ENCODE results near the gene ACTR3C.
"Not testable (repeated sequence)": the region's sequence is repeated elsewhere in the genome, so short reads cannot be mapped to it uniquely, and the experiment has no call there.

Gene ACTR3C

DNA sequence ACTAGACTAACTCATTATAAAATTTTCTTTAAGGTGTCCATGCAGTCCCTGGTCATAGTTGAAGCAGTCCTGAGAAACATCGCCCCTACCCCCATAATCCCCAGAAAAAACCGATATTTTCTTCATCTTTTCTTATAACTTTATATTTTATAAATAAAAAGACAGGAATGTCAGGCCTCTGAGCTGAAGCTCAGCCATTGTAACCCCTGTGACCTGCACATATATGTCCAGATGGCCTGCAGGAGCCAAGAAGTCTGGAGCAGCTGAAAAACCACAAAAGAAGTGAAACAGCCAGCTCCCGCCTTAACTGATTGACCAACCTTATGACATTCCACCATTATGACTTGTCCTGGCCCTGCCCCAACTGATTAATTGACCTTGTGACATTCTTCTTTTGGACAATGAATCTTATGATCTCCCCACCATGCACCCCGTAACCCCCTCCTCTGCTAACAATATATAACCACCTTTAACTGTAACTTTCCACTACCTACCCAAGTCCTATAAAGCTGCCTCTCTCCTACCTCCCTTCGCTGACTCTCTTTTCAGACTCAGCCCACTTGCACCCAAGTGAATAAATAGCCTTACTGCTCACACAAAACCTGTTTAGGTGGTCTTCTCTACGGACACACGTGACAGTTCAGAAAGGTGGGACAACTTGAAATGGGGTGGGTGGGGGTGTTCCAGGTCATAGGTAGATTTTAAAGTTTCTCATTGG, 10.5 kb downstream of the ACTR3C start:
- DNase-seq: not testable (repeated sequence)

DNA sequence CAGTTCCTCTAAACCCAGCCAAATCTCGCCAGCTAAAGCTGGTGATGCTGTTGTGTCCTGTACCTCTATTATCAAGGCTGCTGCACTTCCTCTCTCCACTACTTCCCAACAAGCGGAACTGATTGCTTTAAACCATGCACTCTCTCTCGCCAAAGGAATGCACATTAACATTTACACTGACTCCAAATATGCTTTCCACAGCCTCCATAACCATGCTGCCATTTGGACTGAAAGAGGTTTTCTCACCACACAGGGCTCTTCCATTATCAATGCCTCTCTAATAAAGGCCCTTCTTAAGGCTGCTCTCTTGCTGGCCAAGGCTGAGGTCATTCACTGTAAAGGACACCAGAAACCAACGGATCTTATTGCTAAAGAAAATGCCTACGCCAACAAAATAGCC, 11.6 kb downstream of the ACTR3C start:
- no peak for DNase-seq

DNA sequence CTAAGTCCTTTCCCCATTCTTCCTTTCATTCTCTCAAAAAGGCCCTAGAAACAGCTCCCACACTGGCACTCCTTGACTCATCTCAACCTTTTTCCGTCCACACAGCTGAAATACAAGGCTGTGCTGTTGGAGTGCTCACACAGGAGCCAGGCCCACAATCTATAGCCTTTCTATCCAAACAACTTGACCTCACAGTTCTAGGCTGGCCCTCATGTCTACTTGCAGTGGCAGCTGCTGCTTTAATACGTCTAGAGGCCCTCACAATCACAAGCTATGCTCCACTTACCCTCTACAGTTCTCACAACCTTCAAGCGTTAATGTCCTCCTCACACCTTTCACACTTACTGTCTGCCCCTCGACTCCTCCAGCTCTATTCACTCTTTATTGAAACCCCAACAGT, 12.2 kb downstream of the ACTR3C start:
- no peak for DNase-seq

DNA sequence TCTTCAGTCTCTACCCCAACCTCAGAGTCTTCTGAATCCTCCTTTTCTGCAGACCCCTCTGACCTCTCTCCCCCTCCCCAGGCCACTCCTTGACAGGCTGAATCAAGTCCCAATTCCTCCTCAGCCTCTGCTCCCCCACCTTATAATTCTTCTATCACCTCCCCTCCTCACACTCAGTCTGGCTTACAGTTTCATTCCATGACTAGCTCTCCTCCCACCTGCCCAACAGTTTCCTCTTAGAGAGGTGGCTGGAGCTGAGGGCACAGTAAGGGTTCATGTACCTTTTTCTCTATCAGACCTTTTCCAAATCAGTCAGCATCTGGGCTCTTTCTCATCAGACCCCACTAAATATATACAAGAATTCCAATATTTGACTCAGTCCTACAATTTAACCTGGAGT, 14.8 kb downstream of the ACTR3C start:
- no peak for DNase-seq

DNA sequence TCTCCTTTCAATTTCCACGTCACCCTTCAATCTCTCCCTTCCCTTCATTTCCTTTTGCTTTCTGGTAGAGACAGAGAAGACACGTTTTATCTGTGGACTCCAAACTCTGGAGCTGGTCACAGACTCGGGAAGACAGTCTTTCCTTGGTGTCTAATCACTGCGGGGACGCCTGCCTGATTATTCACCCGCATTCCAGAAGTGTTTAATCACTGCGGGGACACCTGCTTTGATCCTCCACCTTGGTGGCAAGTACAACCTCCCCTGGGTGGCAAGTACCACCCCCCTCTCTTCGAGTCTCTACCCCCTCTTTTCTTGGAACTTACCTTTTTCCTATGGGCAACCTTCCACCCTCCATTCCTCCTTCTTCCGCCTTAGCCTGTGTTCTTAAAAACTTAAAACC, 15.4 kb downstream of the ACTR3C start:
- DNase-seq: no peak

DNA sequence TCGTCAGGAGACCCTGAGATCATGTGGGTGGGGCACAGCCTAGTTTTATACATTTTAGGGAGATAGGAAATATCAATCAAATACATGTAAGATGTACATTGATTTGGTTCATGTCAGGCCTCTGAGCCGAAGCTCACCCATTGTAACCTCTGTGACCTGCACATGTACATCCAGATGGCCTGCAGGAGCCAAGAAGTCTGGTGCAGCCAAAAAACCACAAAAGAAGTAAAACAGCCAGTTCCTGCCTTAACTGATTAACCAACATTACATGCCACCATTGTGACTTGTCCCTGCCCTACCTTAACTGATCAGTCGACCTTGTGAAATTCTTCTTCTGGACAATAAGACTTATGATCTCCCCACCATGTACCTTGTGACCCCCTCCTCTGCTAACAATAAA, 16.2 kb downstream of the ACTR3C start:
- DNase-seq: no peak

DNA sequence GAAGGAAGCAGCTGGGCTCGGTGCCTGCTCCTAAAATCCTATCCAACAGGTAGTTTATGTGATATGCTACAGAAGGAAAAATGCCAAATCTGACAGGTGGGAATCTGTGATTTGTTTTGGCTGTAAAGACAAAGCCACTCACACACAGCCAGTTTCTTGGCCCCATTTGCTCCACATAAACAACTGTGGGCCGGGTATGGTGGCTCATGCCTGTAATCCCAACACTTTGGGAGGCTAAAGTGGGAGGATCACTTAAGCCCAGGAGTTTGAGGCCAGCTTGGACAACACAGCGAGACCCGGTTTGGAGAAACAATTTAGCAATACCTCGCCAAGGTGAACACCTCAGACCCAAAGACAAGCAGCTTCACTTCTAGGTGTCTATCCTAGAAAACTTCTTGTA, 17.0 kb downstream of the ACTR3C start:
- not testable (repeated sequence) for DNase-seq

DNA sequence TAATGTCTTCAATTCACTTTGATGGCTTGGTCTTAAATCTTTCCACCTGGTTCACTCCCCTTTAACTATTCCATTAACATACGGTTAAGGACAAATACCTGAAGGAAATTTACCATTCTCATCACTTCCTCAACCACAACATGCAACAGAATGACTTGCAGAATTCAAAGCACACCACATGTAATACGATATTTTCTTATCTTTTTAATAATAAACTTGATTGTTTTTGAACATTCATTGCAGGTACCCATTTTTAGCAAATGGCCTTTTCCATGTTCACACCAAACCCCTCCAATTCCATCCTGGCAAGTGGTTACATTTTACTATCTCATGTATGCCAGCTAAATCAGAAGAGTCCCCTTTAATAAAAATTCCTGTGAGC, 17.5 kb downstream of the ACTR3C start:
- not testable (repeated sequence) for DNase-seq

DNA sequence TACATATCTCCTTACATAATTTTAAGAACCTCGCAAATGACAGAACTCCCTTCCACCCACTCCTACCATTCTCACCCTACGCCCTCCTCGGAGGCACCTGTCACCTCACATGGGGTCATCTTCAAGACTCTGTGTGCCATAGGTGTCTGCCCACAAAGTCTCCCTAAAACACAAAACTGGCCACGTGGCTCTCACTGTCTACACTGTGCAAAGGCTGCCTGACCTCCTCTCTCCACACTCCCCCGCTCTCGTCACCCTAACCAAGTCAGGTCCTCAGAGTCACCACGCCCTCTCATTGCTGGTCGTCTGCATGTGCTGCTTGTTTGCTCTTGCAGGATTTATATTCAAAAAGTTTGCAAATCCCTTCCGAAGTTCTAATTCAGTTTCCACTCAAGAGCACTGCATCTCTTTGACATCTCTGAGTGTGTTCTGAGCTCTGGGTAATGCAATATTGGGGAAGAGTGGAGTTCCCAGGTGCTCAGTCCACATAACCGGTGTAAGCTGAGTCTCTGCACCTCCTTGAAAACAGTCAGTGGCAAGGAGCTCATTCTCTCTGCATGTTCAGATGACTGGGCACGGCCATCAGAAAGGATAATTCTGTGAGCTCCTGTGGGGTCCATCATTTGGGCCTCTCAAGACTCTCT, 18.0 kb downstream of the ACTR3C start:
- DNase-seq: not testable (repeated sequence)

DNA sequence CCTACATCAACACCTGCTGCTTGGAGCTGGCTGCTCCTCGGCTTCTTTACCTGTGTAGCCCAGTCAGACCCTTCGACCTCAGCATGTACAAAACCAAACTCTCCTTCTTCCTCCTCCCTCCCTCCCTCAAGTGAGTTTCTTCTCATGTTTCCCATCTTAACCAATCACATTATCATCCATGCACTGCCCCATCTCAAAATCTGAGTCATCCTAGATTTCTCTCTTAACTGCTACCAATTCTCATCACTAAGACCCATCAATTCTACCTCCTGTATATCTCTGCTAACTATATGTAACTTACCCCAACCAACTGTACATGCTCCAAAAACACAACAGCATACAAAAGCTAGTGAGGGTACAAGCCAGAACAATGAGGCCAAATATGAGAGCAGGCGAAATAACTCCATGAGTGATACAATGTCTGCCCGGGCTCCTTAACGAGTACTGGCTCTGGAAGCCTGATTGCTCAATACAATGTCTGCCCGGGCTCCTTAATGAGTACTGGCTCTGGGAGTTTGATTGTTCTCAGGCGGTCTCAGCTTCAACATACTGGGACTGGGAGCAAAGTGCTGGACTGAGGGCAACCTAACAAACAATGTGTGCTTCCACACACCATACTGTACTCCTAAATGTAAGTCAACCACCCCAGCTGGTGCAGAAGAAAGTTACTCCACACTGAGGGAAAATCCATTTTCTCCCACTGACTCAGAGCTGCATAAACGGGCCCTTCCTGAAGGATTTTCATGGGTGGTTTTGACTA, 18.7 kb downstream of the ACTR3C start:
- DNase-seq: not testable (repeated sequence)

DNA sequence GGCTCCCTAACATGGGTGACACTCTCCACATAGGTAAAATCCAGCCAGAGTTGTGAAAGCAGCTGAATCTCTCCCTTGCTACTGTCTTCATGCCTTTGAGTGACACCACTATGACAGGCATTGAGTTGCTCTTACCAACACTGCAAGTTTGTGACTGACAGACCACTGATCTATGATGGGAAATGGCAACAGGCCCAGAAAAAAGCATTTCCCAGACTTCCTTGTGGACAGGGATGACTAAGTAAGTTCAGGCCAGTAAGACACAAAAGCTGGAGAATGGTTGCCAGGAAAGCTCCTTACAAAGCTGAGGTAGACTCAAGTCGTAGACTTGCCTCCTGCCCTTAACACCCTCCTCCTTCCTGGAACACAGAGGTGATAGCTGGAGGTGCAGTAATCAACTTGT, 20.4 kb downstream of the ACTR3C start:
- not testable (repeated sequence) for DNase-seq

DNA sequence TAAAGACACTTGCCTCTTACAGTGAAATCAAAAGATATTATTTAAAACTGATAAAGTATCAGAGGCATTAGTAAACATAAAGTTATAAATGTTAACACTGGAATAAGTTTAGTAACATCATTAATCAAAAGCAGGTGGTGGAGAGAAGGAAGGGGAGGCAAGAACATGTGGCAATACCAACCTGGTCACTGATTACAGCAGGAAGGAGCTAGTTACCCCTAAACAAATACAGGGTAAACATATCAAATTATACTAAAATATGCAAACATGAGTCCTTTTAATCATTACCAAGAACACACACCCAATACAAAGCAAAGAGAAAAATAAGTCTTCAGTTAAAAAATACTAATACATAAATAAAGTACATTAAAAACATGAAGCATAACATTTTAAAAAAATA, 25.4 kb downstream of the ACTR3C start:
- not testable (repeated sequence) for DNase-seq

DNA sequence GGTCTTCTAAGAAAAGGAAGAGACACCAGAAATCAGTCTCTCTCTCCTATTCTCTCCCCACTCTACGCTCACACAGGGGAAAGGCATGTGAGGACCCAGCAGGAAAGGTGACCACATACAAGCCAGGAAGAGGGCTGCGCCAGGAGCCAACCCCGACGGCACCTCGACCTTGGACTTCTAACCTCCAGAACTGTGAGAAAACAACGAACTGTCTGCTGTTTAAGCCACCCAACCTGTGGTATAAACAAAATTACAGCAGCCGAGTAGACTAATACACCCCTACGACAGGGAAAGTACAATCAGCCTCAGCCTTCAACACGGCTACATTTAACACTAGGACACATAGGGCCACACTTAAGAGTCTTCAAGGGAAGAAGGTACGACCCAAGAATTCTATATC, 26.5 kb downstream of the ACTR3C start:
- DNase-seq: not testable (repeated sequence)

DNA sequence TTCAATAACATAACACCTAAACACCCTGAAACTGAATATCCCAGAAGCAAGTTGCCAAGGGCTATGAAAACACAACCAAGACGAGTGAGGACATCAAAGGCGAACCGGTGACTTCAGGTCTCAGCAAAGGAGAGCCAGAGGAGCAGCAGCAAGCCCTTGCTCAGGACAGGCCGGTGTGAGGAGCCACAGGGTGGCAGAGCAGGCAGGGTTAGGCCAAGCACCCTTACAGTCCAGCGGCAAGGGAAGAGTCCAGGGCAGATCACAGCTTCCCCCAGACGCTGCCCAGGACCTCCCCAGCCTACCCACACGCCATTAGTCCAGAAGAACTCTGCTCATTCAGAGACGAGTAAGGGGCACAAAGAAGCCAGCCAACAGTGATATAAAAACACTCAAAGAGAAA, 27.7 kb downstream of the ACTR3C start:
- DNase-seq: not testable (repeated sequence)

DNA sequence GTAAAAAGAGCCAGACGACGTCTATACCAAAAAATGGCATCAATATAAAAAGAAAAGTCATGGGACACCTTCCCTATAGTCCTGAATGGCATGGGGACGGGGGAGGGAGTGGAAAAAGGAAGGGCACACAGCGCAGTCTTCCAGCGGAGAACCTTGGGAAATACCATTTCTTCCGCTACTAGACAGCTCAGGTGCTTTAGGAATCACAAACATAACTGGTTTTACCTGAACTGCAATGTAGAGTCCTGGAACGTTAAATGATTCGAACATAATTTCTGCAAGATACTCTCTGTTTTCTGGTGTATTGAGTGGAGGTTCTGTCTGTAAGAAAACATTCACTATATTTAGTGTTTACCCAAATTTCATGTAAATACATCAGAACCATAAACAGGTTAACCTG, 28.3 kb downstream of the ACTR3C start:
- DNase-seq: not testable (repeated sequence)

DNA sequence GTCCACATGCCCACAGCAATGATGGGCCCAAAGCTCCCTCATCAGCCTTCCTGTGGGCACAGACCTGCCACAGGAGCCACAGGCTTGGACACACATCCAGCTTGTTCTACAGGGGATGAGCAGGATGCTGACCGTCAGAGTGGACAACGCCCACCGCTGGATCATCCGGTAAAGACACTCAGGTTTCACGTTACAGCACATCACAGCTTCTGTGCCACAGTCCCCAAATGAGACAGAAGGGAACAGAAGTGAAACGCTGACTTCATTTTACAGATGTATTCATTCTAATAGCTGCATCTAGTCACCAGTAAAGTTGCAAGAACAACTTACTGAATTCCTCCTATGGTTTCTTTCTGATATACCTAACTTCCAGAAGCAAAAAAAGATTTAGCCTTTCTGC, 33.0 kb downstream of the ACTR3C start:
- not testable (repeated sequence) for DNase-seq

DNA sequence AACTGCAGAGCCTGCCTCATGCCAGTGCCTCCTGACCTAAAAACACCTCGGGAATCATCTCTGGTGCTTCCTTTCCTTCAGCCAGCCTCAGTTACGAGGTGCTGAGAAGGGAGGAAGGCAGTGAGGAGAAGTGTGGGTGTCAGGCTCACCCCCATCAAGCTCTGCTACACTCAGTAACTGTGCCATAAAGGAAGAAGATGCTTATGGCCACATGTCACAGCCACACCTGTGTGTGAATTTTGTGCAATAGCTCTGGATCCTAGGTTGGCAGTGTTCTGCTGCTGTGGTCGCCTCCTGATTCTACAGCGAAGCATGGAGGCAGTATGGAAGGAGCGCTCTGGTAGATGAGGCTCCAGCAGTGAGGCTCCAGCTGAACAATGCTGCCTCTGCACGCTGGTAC, 34.5 kb downstream of the ACTR3C start:
- DNase-seq: not testable (repeated sequence)

DNA sequence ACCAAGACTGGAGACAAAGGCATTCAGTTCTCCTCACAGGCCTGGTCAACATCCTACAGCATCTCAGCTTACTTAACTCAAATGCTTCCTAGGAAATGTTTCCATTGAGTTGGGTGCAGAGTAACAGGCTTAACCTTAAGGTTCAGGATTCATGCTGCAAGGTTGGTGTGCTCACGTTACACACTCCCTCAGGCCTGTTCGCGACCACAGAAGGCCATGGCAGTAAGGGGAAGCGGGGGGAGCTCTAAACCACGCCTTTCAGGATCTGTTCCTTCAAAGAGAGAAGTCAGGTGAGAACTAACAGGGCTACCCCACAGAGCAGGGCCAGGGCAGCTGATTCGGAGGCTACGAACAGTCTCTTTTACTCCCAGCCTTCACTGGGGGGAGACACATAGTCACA, 35.5 kb downstream of the ACTR3C start:
- DNase-seq: not testable (repeated sequence)

DNA sequence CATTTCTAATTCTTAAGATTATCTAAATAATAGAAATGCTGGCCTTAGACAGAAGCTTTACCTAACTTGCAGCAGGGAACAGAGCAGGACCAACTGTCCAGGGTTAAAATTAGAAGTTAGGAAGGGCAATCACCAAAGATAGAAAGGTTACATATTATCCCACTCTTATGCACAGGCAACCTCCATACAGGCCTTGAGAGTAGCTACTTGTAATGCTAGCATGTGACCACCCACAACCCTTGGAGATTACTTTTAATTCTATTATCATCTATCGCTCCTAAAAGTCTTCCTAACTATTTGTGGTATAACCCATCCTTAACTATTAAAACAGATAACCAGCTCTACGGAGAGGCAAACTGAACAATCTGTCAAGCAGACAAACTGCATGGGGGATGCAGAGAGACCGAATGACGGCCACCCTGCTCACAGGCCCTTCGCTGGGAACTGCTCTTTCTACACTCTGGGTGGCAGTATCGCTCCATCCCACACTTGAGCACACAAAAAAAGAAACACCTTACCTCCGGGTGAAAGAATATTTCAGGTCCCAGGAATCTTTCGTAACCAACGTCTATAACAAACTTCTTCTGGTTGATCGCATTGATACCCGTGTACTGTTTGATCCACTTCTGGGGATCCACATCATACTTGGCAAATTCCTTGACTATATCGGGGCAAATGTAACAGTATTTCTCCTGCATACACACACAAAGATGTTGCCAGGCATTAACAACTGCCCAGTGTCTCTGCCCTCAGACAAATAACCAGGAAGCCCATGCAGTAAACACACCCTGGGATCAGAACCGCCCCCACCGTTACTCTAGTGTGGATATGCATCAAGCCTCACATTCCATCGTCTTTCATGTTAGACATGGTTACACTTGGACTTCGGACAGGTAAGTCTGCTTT, 37.2 kb downstream of the ACTR3C start:
- peak; percentile 16 for DNase-seq

DNA sequence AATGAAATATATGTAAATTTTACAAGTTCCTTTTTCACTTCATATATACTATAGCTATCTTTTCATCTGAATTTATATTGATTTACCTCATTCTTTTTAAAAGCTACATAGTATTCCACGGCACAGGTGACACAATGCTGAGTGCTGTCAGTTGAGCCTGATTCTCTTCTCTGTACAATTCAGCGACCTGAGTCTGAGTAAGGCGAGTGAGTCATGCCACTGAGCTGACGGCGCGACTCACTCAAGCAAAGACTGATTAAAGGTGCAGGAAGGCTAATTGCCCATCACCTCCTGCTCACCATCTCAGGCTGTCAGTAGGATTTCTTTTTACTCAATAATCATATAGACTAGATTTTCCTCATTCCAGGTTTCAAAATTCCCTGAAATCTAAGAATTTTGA, 39.7 kb downstream of the ACTR3C start:
- DNase-seq: not testable (repeated sequence)

DNA sequence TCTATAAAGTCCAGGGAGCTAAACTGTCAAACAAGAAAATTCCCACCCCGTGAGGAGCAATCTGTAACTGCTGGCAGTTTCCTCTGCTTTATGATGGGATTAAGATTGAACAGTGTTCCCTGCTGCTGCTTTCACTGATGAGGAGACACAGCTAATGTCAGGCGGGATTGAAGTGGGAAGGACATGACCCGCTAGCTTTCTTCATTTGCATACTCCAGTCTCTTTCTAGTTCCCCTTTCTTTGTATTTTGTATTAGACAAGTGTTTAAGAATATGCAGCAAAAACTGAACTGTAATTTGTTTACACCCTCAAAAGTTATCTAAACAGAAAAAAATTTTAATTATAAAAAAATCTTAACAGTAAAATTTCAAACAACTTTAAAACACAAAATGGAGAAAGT, 40.2 kb downstream of the ACTR3C start:
- not testable (repeated sequence) for DNase-seq

DNA sequence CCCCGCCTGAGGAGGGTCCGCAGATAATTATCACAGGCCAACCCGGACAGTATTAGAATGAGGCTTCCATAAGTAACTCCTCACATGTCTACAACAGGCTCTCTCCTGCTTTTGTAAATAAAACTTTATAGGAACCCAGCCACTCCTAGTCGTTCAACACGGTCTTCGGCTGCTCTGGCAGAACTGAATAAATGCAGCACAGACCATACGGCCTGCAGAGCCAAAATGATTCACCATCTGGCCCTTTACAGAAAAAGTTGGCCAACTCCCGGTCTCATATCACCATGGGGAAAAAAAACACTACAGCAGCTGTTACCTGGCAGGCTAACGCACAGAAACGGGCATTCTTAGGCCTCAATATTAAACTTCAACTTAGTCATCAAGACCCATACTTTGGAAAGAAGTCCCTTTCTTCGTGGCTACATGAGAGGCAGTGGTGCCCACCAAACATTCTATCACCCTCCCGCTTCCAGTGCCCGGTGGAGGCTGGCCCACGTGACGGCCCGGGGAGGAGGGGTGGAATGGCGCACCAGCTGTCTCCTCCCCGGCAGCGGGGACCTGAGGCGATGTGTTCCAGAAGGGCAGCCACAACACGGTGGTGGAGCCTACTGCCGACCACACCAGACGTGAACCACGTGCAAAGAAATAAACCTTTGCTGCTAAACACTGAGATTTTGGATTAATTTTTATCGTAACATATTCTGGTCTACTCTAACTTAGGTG, 41.5 kb downstream of the ACTR3C start:
- DNase-seq: not testable (repeated sequence)

Data from NCI-H2171 (cell line).